Activated effector memory CD4-positive, alpha-beta T cell treated with anti-CD3 and anti-CD28 coated beads, Interleukin-2, amount 50 U/mL, for 16 hours (primary cell): Measurements from ENCODE around the gene ZG16.
A peak's percentile ranks its signal among the peaks of the same experiment; 100 is the strongest.
"Not testable (repeated sequence)": the region's sequence is repeated elsewhere in the genome, so short reads cannot be mapped to it uniquely, and the experiment has no call there.

Source experiments
- DNase-seq: peaks from one replicate; pipeline ENCODE4 v3.0.0-alpha.2; 2020

ZG16 gene

GRCh38 chr16:29789775-29790182, 11.7 kb downstream of the ZG16 start:
- no peak for DNase-seq

GRCh38 chr16:29790183-29790948, 12.3 kb downstream of the ZG16 start, which contains the start of gene KIF22:
Gene KIF22, plus strand, starts transcription at chr16:29790751. Its CDS starts 9 bp downstream, at chr16:29790760.
- DNase-seq: peak; percentile 100

- no peak for DNase-seq
Observed at GRCh38 chr16:29790949-29791844, 13.1 kb downstream of the ZG16 start.

GRCh38 chr16:29791845-29792807, 14.1 kb downstream of the ZG16 start:
- DNase-seq: no peak

GRCh38 chr16:29793153-29793552, 15.1 kb downstream of the ZG16 start:
- not testable (repeated sequence) for DNase-seq

- DNase-seq: no peak
Observed at GRCh38 chr16:29794231-29794710, 16.2 kb downstream of the ZG16 start.

- no peak for DNase-seq
Observed at GRCh38 chr16:29802416-29802935, 24.4 kb downstream of the ZG16 start.

- no peak for DNase-seq
Observed at GRCh38 chr16:29804020-29804419, 26.0 kb downstream of the ZG16 start.

GRCh38 chr16:29804455-29805231, 26.6 kb downstream of the ZG16 start:
- DNase-seq: no peak

GRCh38 chr16:29805232-29806098, 27.4 kb downstream of the ZG16 start:
- peak; percentile 99 for DNase-seq

GRCh38 chr16:29806099-29806579, 28.1 kb downstream of the ZG16 start, which contains the start of gene MAZ:
Gene MAZ, plus strand, starts transcription at chr16:29806529. Its CDS starts 173 bp downstream, at chr16:29806702.
- peak; percentile 90 for DNase-seq

- peak; percentile 85 for DNase-seq
Observed at GRCh38 chr16:29806641-29807425, 28.8 kb downstream of the ZG16 start.

- DNase-seq: peak; percentile 94
Observed at GRCh38 chr16:29807426-29808218, 29.6 kb downstream of the ZG16 start.

GRCh38 chr16:29808219-29808900, 30.3 kb downstream of the ZG16 start:
- DNase-seq: peak; percentile 74

GRCh38 chr16:29809031-29809747, 31.1 kb downstream of the ZG16 start:
- no peak for DNase-seq

- peak; percentile 79 for DNase-seq
Observed at GRCh38 chr16:29809850-29810698, 32.0 kb downstream of the ZG16 start.
